Metanephros (tissue), 2 donors: Measurements from ENCODE around the gene SFI1. TPM values are rescaled to one million over a fixed set of nuclear protein-coding genes. Genes with fewer than 3 reads are reported as not detected.

Source experiments
- small RNA-seq: library from RNA; depleted of rRNA; stranded (forward); fragments of <200 nt; gene quantifications from one replicate; pipeline ENCODE3, GENCODE V24; 2014; ENCODE audit warnings: low replicate concordance
- total RNA-seq: library from RNA; depleted of rRNA; stranded (reverse); fragments of >200 nt; gene quantifications from one replicate; pipeline ENCODE4 v1.2.3, GENCODE V29; 2014

The SFI1 gene, protein sequence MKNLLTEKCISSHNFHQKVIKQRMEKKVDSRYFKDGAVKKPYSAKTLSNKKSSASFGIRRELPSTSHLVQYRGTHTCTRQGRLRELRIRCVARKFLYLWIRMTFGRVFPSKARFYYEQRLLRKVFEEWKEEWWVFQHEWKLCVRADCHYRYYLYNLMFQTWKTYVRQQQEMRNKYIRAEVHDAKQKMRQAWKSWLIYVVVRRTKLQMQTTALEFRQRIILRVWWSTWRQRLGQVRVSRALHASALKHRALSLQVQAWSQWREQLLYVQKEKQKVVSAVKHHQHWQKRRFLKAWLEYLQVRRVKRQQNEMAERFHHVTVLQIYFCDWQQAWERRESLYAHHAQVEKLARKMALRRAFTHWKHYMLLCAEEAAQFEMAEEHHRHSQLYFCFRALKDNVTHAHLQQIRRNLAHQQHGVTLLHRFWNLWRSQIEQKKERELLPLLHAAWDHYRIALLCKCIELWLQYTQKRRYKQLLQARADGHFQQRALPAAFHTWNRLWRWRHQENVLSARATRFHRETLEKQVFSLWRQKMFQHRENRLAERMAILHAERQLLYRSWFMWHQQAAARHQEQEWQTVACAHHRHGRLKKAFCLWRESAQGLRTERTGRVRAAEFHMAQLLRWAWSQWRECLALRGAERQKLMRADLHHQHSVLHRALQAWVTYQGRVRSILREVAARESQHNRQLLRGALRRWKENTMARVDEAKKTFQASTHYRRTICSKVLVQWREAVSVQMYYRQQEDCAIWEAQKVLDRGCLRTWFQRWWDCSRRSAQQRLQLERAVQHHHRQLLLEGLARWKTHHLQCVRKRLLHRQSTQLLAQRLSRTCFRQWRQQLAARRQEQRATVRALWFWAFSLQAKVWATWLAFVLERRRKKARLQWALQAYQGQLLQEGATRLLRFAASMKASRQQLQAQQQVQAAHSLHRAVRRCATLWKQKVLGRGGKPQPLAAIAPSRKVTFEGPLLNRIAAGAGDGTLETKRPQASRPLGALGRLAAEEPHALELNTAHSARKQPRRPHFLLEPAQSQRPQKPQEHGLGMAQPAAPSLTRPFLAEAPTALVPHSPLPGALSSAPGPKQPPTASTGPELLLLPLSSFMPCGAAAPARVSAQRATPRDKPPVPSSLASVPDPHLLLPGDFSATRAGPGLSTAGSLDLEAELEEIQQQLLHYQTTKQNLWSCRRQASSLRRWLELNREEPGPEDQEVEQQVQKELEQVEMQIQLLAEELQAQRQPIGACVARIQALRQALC
- total RNA-seq: 35.3 TPM

DNA sequence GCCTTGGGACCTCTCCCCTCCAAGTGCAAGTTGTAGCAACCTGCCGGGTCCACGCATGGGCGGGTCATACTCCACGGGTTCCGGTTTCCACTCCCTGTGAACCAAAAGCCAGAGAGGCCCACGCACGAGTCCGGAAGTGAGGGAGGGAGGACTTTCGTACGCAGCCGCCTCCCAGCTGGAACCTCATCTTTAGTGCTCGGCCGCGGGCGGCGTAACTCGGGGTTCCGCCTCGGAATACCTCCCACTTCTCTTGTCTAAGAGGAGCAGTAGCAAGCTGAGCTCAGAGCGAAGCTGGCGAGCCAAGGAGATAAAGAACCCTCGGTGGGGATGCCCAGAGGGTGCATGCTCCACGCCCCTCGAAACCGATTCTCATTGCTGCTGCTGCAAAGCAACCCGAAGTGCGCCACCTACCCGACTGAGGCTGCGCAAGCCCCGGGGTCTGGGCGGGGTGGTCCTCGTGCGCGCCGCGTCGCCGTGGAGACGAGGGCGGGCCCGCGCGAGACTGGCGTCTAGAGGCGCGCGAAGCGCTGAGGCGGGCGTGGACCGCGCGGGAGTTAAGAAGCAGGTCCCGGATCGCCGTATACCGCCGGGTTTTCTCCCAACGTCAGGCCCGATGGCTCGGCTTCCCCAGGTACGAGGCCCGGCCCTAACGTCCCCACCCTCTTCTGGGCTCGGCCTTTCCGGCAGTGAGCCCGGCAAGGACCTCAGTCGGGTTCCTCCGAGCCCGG, at the start of gene SFI1:
TSS of gene SFI1 (plus strand) at position 530 of the 728 bp plus-strand sequence. CDS start 11,749 bp downstream, outside the sequence.

DNA sequence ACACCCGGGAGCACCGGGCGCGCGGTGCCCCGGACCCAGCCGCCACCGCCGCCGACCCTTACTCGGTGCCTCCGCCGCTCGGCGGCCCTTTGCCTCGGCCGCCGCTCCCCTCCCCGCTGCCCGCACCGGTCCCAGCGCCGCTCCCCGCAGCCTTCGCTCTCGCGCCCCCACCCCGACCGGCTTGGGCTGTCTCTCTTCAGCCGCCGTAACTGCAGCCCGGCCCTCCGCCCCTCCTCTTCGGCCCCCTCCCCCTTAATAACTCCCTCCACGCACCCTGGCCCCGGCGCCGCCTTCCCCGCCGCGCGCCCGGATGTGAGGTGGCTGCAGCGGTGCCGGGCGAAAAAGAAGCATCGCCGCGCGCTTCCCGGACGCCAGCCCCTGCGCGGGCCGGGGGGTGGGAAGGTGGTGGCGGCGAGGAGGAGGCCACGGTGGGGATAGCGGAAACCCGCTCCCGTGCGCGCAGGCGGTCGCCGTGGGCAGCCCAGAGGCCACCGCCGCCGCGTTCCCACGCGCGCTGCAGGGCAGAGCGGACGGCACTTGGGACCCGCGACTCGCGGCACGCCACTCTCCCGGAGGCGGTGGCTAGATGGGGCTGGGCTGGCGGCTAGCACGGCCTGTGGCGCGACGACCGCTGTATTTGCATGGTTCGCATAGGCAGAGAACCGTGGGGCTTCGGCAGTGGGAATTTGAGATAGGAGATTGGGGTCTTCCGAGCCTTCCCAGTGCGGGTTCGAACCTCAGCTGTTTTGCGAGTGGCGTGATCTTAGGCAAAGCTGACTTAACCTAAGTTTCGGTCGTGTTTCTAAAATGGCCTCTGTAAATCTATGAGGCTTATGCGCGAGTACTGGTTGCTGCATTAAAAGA, 6.5 kb upstream of the SFI1 start, which contains the start of gene EIF4ENIF1:
TSS of gene EIF4ENIF1 (minus strand) at position 211 of the 864 bp plus-strand sequence. CDS start 1,124 bp downstream, outside the sequence.

DNA sequence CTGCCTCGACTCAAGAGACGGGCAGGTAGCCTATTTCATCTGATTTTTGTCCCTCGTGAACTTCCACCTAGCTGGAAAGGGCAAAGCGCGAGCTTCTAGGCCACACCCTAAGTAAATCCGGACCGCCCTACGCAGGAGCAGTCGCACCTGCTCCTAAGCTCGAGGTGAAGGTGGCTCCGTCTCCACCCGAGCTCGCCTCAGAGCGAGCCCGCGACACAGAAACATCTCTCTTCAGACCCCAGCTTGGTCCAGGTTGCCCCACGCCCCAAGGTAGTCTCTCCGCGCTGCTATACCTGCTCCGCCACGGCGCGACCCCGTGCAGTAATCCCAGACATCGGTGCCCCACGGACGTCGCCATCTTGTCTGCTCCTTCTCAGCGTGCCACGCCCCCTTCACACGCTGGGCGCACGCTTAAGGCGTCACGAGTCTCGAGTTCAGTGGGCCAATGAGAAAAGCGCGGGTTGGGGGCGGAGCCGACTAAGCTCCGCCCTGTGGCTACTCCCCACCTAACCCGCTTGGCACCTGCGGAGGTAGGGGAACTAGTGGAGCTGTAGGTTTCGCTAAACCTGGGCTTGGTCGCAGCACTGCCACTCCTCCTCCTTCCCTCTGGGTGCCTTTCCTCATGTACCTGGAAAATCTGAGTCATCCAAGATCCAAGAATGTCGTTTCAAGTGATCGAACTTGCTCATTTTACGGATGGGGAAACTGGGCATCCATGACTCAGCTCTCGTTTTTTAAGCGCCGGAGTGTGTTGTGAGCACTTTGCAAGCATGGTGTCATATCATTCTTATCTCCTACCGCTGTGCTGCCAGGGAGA, 165.7 kb downstream of the SFI1 start, which contains the start of gene PISD:
TSS of gene PISD (minus strand) at position 365 of the 817 bp plus-strand sequence. CDS start at position 358, 7 bp downstream.

Small RNA genes within 50 kb of the gene (small RNA-seq; reads per million reads assigned to genes)
- gene AL096701.2: not detected
- not detected for gene RNU6-28P

Other genes starting within 250 kb of the SFI1 start
- gene PIK3IP1, start 204.0 kb upstream of the SFI1 start, total RNA-seq: 23.6 TPM
- 47.2 TPM for gene PATZ1, start 150.2 kb upstream of the SFI1 start, total RNA-seq
- gene DRG1, start 96.9 kb upstream of the SFI1 start, total RNA-seq: 43.3 TPM
- gene EIF4ENIF1, start 6.7 kb upstream of the SFI1 start, total RNA-seq: 14.8 TPM
- 36.5 TPM for gene PISD, start 165.7 kb downstream of the SFI1 start, total RNA-seq